ENCODE results near the gene PER2. TPM values are rescaled to one million over a fixed set of nuclear protein-coding genes. Genes with fewer than 3 reads are reported as not detected.
A peak's percentile ranks its signal among the peaks of the same experiment; 100 is the strongest.

The PER2 gene
- total and polyA plus RNA-seq, 9 of the 15 experiments (the other 6 are each of a cell fraction or from before 2014, with no cell fraction given): 1.1 to 10.3 (median 2.9) TPM

DNA sequence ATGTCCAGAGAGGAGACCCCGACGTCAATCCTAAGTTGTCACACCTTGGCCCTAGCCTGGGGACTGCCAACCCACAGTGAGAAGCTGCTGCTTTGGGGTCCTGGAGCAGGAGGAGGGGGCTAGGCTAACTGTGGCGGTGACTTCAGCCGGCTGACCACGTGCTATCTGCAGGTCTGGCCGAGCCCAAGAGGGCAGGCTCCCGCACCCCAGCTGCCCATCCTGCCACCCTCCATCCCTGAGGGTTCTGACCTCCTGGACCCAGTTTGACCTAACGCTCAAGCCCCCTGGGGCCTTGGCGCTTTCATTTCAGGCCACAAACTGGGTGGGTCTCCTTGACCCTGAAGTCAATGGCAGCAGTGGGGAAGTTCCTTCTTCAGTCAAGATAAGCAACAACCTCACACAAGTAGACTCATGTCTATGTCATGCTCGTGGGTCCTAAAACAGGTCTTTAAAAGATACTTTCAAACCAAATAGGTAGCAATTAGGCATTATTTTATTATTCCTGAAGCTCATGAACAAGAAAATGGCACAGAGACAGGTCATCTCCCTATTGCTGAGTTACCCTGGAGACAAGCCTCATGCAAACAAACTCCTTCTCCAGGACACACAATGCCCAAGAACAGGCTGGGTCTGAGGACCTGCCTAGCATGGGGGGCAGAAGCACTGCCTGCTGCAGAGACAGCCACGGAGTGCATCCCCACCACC is 50.8 kb downstream of the PER2 start (continued):
- TF ChIP-seq CHD7 (IDR thresholded peaks at IDR 0.05; ENCODE audit: low read depth, low read length) (no peak), TSHZ1 (CRISPR knock-in tag; IDR thresholded peaks at IDR 0.05) (no peak), SPI1 (IDR thresholded peaks at IDR 0.05; ENCODE audit: borderline replicate concordance, low read depth, low read length) (peak; percentile 33; the same call in 1 of the 2 replicates), FUS (optimal IDR thresholded peaks at IDR 0.05; ENCODE audit: low read depth, low read length) (no peak), CCAR2 (IDR thresholded peaks at IDR 0.05; ENCODE audit: low read depth, low read length) (no peak), EHMT2 (IDR thresholded peaks at IDR 0.05) (0 out of 2 replicates have a peak, but pooled peaks have one; percentile 13), ZNF766 (CRISPR knock-in tag; conservative IDR thresholded peaks at IDR 0.05) (no peak), CAMTA2 (CRISPR knock-in tag; conservative IDR thresholded peaks at IDR 0.05) (no peak), ZNF830 (CRISPR knock-in tag; IDR thresholded peaks at IDR 0.05) (no peak), ZNF584 (CRISPR knock-in tag; IDR thresholded peaks at IDR 0.05; ENCODE audit: low read depth) (no peak)
- TF ChIP-seq, protein P1, sequence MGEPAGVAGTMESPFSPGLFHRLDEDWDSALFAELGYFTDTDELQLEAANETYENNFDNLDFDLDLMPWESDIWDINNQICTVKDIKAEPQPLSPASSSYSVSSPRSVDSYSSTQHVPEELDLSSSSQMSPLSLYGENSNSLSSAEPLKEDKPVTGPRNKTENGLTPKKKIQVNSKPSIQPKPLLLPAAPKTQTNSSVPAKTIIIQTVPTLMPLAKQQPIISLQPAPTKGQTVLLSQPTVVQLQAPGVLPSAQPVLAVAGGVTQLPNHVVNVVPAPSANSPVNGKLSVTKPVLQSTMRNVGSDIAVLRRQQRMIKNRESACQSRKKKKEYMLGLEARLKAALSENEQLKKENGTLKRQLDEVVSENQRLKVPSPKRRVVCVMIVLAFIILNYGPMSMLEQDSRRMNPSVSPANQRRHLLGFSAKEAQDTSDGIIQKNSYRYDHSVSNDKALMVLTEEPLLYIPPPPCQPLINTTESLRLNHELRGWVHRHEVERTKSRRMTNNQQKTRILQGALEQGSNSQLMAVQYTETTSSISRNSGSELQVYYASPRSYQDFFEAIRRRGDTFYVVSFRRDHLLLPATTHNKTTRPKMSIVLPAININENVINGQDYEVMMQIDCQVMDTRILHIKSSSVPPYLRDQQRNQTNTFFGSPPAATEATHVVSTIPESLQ (CRISPR knock-in tag; IDR thresholded peaks at IDR 0.05): no peak

All from K562 (cell line).